Sigmoid colon (tissue), 4 donors: Measurements from ENCODE around the gene NARS2.

ENCODE experiments used
- POLR2A ChIP-seq, 2 donors: fragments of 450-650 bp; IDR thresholded peaks; one replicate each; pipeline ENCODE4 v1.6.1; 2016; ENCODE audit warnings: antibody characterized with exemption in 2 of 2, mild to moderate bottlenecking in 2 of 2, moderate library complexity in 2 of 2
- POLR2AphosphoS5 ChIP-seq, 4 donors: sonication (generic); formaldehyde crosslinking; IDR thresholded peaks; one replicate each; pipeline ENCODE4 v1.6.1; 2017; ENCODE audit warnings: antibody characterized with exemption in 4 of 4
- TF ChIP-seq, protein P1 (sequence below), 4 experiments: fragments of 450-650 bp in 3 of 4; fragments of 200-600 bp in 1 of 4; IDR thresholded peaks; one replicate each; pipeline ENCODE4 v1.5.1; 2016 to 2019; ENCODE audit warnings: antibody characterized with exemption in 4 of 4, mild to moderate bottlenecking in 3 of 4, moderate library complexity in 2 of 4

GRCh38 chr11:78551066-78551465 is 23.6 kb downstream of the NARS2 start:
- TF ChIP-seq, protein P1, sequence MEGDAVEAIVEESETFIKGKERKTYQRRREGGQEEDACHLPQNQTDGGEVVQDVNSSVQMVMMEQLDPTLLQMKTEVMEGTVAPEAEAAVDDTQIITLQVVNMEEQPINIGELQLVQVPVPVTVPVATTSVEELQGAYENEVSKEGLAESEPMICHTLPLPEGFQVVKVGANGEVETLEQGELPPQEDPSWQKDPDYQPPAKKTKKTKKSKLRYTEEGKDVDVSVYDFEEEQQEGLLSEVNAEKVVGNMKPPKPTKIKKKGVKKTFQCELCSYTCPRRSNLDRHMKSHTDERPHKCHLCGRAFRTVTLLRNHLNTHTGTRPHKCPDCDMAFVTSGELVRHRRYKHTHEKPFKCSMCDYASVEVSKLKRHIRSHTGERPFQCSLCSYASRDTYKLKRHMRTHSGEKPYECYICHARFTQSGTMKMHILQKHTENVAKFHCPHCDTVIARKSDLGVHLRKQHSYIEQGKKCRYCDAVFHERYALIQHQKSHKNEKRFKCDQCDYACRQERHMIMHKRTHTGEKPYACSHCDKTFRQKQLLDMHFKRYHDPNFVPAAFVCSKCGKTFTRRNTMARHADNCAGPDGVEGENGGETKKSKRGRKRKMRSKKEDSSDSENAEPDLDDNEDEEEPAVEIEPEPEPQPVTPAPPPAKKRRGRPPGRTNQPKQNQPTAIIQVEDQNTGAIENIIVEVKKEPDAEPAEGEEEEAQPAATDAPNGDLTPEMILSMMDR (IDR thresholded peaks at IDR 0.05): no peak
- TF ChIP-seq POLR2AphosphoS5 (IDR thresholded peaks at IDR 0.05) (no peak), POLR2A (IDR thresholded peaks at IDR 0.05) (no peak)
